NCI-H1092 (cell line): ENCODE data around the gene PPFIA1.
"Not testable (repeated sequence)": the region's sequence is repeated elsewhere in the genome, so short reads cannot be mapped to it uniquely, and the experiment has no call there.

ENCODE experiments used
- DNase-seq: peaks from one replicate; lab custom pipeline; 2025; lab: John Stamatoyannopoulos, UW

The PPFIA1 gene

GRCh38 chr11:70251659-70252321, 18.7 kb upstream of the PPFIA1 start:
- no peak for DNase-seq

GRCh38 chr11:70252844-70253243, 17.6 kb upstream of the PPFIA1 start:
- no peak for DNase-seq

- no peak for DNase-seq
Measured at GRCh38 chr11:70255477-70256116, 14.9 kb upstream of the PPFIA1 start.

GRCh38 chr11:70259077-70259476, 11.4 kb upstream of the PPFIA1 start:
- not testable (repeated sequence) for DNase-seq

- no peak for DNase-seq
Measured at GRCh38 chr11:70262951-70263350, 7.5 kb upstream of the PPFIA1 start.

- no peak for DNase-seq
Measured at GRCh38 chr11:70263363-70263762, 7.1 kb upstream of the PPFIA1 start.

- DNase-seq: no peak
Measured at GRCh38 chr11:70265341-70265740, 5.1 kb upstream of the PPFIA1 start.

GRCh38 chr11:70267405-70267950, 3.0 kb upstream of the PPFIA1 start:
- no peak for DNase-seq

GRCh38 chr11:70268526-70268925, 2.0 kb upstream of the PPFIA1 start:
- no peak for DNase-seq

- no peak for DNase-seq
Measured at GRCh38 chr11:70270877-70271648, 573 bp downstream of the PPFIA1 start.

GRCh38 chr11:70271649-70271953, 1.1 kb downstream of the PPFIA1 start:
- DNase-seq: no peak

GRCh38 chr11:70272009-70272408, 1.5 kb downstream of the PPFIA1 start:
- no peak for DNase-seq

- no peak for DNase-seq
Measured at GRCh38 chr11:70278994-70279393, 8.5 kb downstream of the PPFIA1 start.

- DNase-seq: no peak
Measured at GRCh38 chr11:70281156-70281609, 10.7 kb downstream of the PPFIA1 start.

GRCh38 chr11:70282012-70282411, 11.5 kb downstream of the PPFIA1 start:
- DNase-seq: no peak

- no peak for DNase-seq
Measured at GRCh38 chr11:70288721-70289120, 18.2 kb downstream of the PPFIA1 start.

- DNase-seq: no peak
Measured at GRCh38 chr11:70289582-70289981, 19.1 kb downstream of the PPFIA1 start.

- no peak for DNase-seq
Measured at GRCh38 chr11:70290361-70291065, 20.0 kb downstream of the PPFIA1 start.

GRCh38 chr11:70292166-70292565, 21.7 kb downstream of the PPFIA1 start:
- DNase-seq: no peak

GRCh38 chr11:70292863-70293262, 22.4 kb downstream of the PPFIA1 start:
- no peak for DNase-seq

- DNase-seq: not testable (repeated sequence)
Measured at GRCh38 chr11:70295166-70295565, 24.7 kb downstream of the PPFIA1 start.

- no peak for DNase-seq
Measured at GRCh38 chr11:70296681-70297080, 26.2 kb downstream of the PPFIA1 start.
